K562 (cell line): ENCODE data around the gene GMDS.

Experiments
- CEBPB ChIP-seq: fragments of 450-650 bp; IDR thresholded peaks from 2 replicates; pipeline ENCODE4 v1.6.1; 2016; ENCODE audit warnings: missing genetic modification characterization, missing compliant biosample characterization
- CHD2 ChIP-seq: IDR thresholded peaks from 2 replicates; pipeline ENCODE4 v1.6.1; 2011; ENCODE audit warnings: low read depth, low read length
- CTCF ChIP-seq, 3 experiments: IDR thresholded peaks in 2 of 3; conservative IDR thresholded peaks in 1 of 3; 2 replicates each; pipeline ENCODE4 v1.5.1; 2011 to 2012; ENCODE audit warnings: low read length in 3 of 3, mild to moderate bottlenecking in 3 of 3, control low read depth in 2 of 3, improper control_type of control experiment in 1 of 3, inconsistent platforms in 1 of 3, low read depth in 1 of 3, mixed read lengths in 1 of 3, moderate library complexity in 1 of 3; ENCODE audit not compliant: insufficient read depth in 2 of 3
- CXXC5 ChIP-seq: fragments of 250-450 bp; sonication (Bioruptor Pico); IDR thresholded peaks from 2 replicates; pipeline ENCODE4 v1.8.0; 2022; ENCODE audit warnings: inconsistent platforms, mild to moderate bottlenecking, moderate library complexity
- ELF1 ChIP-seq: fragments of 200-800 bp; sonication (Bioruptor generic); IDR thresholded peaks from 2 replicates; pipeline ENCODE4 v1.6.1; 2016; ENCODE audit warnings: missing genetic modification characterization, missing compliant biosample characterization
- ETV6 ChIP-seq, 3 experiments: fragments of 150-350 bp in 1 of 3; sonication (generic) in 1 of 3; formaldehyde crosslinking in 1 of 3; IDR thresholded peaks; 2 replicates each; pipeline versions ENCODE4 v1.6.1 to v1.8.0; 2014 to 2022; ENCODE audit warnings: borderline replicate concordance in 2 of 3, low read depth in 2 of 3, antibody characterized with exemption in 1 of 3, low read length in 1 of 3, mild to moderate bottlenecking in 1 of 3, missing genetic modification reagents in 1 of 3
- EZH2 ChIP-seq: IDR thresholded peaks from 2 replicates; pipeline ENCODE4 v1.6.1; 2012; ENCODE audit warnings: low read depth, mild to moderate bottlenecking, inconsistent platforms, low read length, borderline replicate concordance
- HDAC6 ChIP-seq: IDR thresholded peaks from 2 replicates; pipeline ENCODE4 v1.6.1; 2012; ENCODE audit warnings: low read depth, mild to moderate bottlenecking, control low read depth, inconsistent platforms, low read length, moderate library complexity
- MAX ChIP-seq: sonication (generic); formaldehyde crosslinking; IDR thresholded peaks from 2 replicates; pipeline ENCODE4 v1.9.0; 2022; ENCODE audit warnings: mild to moderate bottlenecking, missing genetic modification reagents
- MBD2 ChIP-seq: sonication (generic); IDR thresholded peaks from 2 replicates; pipeline ENCODE4 v1.6.1; 2016; ENCODE audit warnings: low read depth, borderline replicate concordance
- MLX ChIP-seq, 2 experiments: fragments of 450-650 bp in 1 of 2; sonication (generic) in 1 of 2; formaldehyde crosslinking; conservative IDR thresholded peaks; 2 replicates each; pipeline versions ENCODE4 v1.4.0 to v1.8.1; 2020 to 2022; ENCODE audit warnings: mild to moderate bottlenecking in 1 of 2, missing genetic modification reagents in 1 of 2
- MYC ChIP-seq, 2 experiments: fragments of 250-450 bp in 1 of 2; sonication (Bioruptor Pico) in 1 of 2; IDR thresholded peaks; 2 replicates each; pipeline versions ENCODE4 v1.5.1 to v1.6.1; 2012 to 2021; ENCODE audit warnings: low read depth in 2 of 2, borderline replicate concordance in 1 of 2, improper control_type of control experiment in 1 of 2, low read length in 1 of 2, mild to moderate bottlenecking in 1 of 2, moderate library complexity in 1 of 2
- SP2 ChIP-seq: IDR thresholded peaks from 2 replicates; pipeline ENCODE4 v1.6.1; 2011; ENCODE audit warnings: mild to moderate bottlenecking, low read depth, low read length, moderate library complexity; ENCODE audit not compliant: poor library complexity, severe bottlenecking; ENCODE audit errors: extremely low read depth
- ZZZ3 ChIP-seq: fragments of 450-650 bp; IDR thresholded peaks from 2 replicates; pipeline ENCODE4 v1.6.1; 2016; ENCODE audit warnings: antibody characterized with exemption, mild to moderate bottlenecking, moderate library complexity

GRCh38 chr6:1901556-1901955 is 343.8 kb downstream of the GMDS start:
- TF ChIP-seq CTCF (IDR thresholded peaks at IDR 0.05 in 2 of 3, conservative IDR thresholded peaks at IDR 0.05 in 1 of 3; ENCODE audit: insufficient read depth in 2 of 3, low read depth in 1 of 3, low read length in 3 of 3), result no peak
- TF ChIP-seq ELF1 (tag), result no peak
- TF ChIP-seq ZZZ3, result no peak
- TF ChIP-seq MYC (IDR thresholded peaks at IDR 0.05; ENCODE audit: low read depth, low read length), result no peak
- TF ChIP-seq MYC (CRISPR knock-in tag; IDR thresholded peaks at IDR 0.05; ENCODE audit: borderline replicate concordance, low read depth), result no peak
- TF ChIP-seq MAX (CRISPR knock-in tag), result no peak
- no peak for TF ChIP-seq ETV6 (IDR thresholded peaks at IDR 0.05; ENCODE audit: borderline replicate concordance in 1 of 2, low read depth in 2 of 2, low read length in 1 of 2)
- no peak for TF ChIP-seq ETV6 (CRISPR knock-in tag; IDR thresholded peaks at IDR 0.05; ENCODE audit: borderline replicate concordance)
- TF ChIP-seq SP2, result no peak
- no peak for TF ChIP-seq MBD2
- no peak for TF ChIP-seq HDAC6
- no peak for TF ChIP-seq CHD2
- no peak for TF ChIP-seq EZH2
- TF ChIP-seq CEBPB (tag), result no peak
- TF ChIP-seq CXXC5 (CRISPR knock-in tag), result no peak
- no peak for TF ChIP-seq MLX (CRISPR knock-in tag; conservative IDR thresholded peaks at IDR 0.05)
